ENCODE data around the gene NDUFS8. TPM values are rescaled to one million over a fixed set of nuclear protein-coding genes. Genes with fewer than 3 reads are reported as not detected.
A peak's percentile ranks its signal among the peaks of the same experiment; 100 is the strongest.

The NDUFS8 gene
- total and polyA plus RNA-seq, 2 experiments from 2014 or later = 330 to 540 TPM

DNA sequence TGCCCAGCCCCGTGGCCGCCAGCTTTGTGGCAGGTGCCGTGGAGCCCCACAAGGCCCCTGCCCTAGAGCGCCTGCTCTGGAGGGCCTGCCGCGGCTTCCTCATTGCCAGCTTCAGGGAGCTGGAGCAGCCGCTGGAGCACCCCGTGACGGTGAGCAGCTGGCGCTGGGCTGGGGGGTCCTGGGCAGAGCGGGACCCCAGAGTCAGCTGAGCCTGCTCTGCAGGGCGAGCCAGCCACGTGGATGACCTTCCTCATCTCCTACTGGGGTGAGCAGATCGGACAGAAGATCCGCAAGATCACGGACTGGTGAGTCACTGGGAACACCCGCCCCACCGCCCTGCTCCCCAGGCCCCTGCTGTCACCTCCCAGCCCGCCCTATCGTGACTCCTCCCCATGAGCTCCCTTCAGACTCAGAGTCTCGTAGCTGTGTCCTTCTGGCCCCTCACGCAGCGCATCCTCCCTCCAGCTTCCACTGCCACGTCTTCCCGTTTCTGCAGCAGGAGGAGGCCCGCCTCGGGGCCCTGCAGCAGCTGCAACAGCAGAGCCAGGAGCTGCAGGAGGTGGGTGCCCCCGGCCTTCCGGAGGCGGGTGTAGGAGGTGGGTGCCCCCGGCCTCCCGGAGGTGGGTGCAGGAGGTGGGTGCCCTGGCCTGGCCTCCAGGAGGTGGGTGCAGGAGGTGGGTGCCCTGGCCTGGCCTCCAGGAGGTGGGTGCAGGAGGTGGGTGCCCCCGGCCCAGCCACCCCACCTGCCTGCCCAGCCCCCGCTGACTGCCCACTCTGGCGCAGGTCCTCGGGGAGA is 13.1 kb downstream of the NDUFS8 start:
- Histone ChIP-seq H3K9me3 (ENCODE audit: low read depth) (no peaks in the 10 kb centered on the region), H3K4me1 (ENCODE audit: low read depth) (peaks cover 18% of the 10 kb centered on the region), H3K36me3 (no peaks in the 10 kb centered on the region), H3K27me3 (no peaks in the 10 kb centered on the region), H3K4me3 (no peak overlapping the region), H3K27ac (no peak overlapping the region)
- no peak for TF ChIP-seq CTCF (IDR thresholded peaks at IDR 0.05; ENCODE audit: low read depth, low read length)
- peak in 1 of 2 donors; percentile 53 for DNase-seq (ENCODE audit: low read depth in 1 of 2, low spot score in 1 of 2)

DNA sequence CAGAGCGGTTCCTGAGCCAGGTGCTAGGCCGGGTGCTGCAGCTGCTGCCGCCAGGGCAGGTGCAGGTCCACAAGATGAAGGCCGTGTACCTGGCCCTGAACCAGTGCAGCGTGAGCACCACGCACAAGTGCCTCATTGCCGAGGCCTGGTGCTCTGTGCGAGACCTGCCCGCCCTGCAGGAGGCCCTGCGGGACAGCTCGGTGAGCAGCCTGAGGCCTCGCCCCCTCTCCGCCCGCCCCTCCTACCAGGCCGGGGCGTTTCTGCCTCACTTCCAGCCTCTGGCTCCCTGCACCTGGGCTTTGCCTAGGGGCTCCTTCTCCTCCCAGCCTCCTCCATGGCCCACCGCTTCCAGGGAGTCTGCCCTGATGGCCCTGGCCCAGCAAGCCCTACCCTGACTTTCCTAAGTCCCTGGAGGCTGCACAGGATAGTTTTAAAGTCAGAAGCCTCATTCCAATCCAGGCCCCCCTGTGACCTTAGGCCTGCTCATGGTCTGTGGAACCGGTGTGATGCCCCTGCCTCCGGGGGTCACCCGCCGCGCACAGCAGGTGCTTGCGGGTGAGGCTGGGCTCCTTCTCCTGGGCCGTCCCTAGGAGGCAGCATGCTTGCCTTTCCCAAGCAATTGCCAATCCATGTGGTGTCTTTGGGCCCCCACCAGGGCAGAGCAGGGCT is 13.8 kb downstream of the NDUFS8 start:
- DNase-seq (ENCODE audit: low read depth in 1 of 2, low spot score in 1 of 2) = no peak
- no peak overlapping the region for H3K4me3 ChIP-seq

DNA sequence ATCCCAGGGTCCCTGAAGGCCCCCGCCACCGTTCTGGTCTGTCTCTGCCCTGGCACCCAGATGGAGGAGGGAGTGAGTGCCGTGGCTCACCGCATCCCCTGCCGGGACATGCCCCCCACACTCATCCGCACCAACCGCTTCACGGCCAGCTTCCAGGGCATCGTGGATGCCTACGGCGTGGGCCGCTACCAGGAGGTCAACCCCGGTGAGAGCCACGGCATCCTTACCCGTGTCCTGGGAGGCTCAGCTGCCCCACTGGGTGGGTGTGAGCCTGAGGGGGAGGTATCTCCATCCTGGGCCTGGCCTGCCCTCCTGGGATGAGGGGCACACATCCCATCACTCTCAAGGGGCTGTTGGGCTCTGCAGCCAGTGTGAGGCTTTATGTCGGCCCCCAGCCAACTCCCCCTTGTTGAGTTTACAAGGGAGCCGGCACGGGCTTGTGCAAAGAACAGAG is 14.4 kb downstream of the NDUFS8 start:
- Histone ChIP-seq H3K27ac (no peak overlapping the region), H3K4me1 (ENCODE audit: low read depth) (peaks cover 8% of the 10 kb centered on the region), H3K36me3 (no peaks in the 10 kb centered on the region), H3K4me3 (no peak overlapping the region), H3K27me3 (no peaks in the 10 kb centered on the region), H3K9me3 (ENCODE audit: low read depth) (no peaks in the 10 kb centered on the region)
- no peak for DNase-seq (ENCODE audit: low read depth in 1 of 2, low spot score in 1 of 2)
- TF ChIP-seq CTCF (IDR thresholded peaks at IDR 0.05; ENCODE audit: low read depth, low read length) = no peak

More for the DNA sequence above, 13.8 kb downstream of the NDUFS8 start:
- TF ChIP-seq CTCF (IDR thresholded peaks at IDR 0.05; ENCODE audit: low read depth, low read length) = no peak
- H3K27me3 ChIP-seq = no peaks in the 10 kb centered on the region
- H3K27ac ChIP-seq = no peak overlapping the region
- no peaks in the 10 kb centered on the region for H3K9me3 ChIP-seq (ENCODE audit: low read depth)
- no peaks in the 10 kb centered on the region for H3K36me3 ChIP-seq
- H3K4me1 ChIP-seq (ENCODE audit: low read depth) = peaks cover 13% of the 10 kb centered on the region

DNA sequence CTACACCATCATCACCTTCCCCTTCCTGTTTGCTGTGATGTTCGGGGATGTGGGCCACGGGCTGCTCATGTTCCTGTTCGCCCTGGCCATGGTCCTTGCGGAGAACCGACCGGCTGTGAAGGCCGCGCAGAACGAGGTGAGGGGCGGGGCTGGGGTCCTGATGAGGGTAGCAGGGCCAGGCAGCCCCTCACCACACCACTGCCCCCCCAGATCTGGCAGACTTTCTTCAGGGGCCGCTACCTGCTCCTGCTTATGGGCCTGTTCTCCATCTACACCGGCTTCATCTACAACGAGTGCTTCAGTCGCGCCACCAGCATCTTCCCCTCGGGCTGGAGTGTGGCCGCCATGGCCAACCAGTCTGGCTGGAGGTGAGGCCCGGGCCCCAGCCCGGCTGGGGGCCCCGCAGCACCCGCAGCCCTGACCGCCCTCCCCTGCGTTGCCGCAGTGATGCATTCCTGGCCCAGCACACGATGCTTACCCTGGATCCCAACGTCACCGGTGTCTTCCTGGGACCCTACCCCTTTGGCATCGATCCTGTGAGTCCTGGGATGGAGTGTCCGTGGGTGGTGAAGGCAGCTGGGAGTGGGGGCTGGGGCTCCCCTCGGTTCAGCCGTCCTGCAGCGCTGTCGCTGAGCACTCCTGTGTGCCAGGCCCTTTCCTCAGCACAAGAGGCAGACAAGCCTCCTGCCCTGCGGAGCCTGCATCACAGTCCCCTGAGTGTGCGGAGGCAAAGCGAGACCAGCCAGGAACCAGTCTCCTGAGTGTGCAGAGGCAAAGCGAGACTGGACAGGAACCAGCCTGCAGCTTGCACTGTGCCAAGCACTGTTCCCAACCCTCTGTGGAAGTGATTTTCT is 17.2 kb downstream of the NDUFS8 start:
- H3K27me3 ChIP-seq = no peaks in the 10 kb centered on the region
- no peak overlapping the region for H3K4me3 ChIP-seq
- no peaks in the 10 kb centered on the region for H3K9me3 ChIP-seq (ENCODE audit: low read depth)
- no peaks in the 10 kb centered on the region for H3K4me1 ChIP-seq (ENCODE audit: low read depth)
- H3K27ac ChIP-seq = no peak overlapping the region
- H3K36me3 ChIP-seq = no peaks in the 10 kb centered on the region
- DNase-seq (ENCODE audit: low read depth in 1 of 2, low spot score in 1 of 2) = no peak
- no peak for TF ChIP-seq CTCF (IDR thresholded peaks at IDR 0.05; ENCODE audit: low read depth, low read length)

GRCh38 chr11:68048681-68049508 is 18.4 kb downstream of the NDUFS8 start:
- Histone ChIP-seq H3K9me3 (ENCODE audit: low read depth) (no peaks in the 10 kb centered on the region), H3K27me3 (no peaks in the 10 kb centered on the region), H3K4me1 (ENCODE audit: low read depth) (no peaks in the 10 kb centered on the region), H3K36me3 (peaks cover 7% of the 10 kb centered on the region), H3K27ac (no peak overlapping the region), H3K4me3 (no peak overlapping the region)
- no peak for TF ChIP-seq CTCF (IDR thresholded peaks at IDR 0.05; ENCODE audit: low read depth, low read length)
- no peak for DNase-seq (ENCODE audit: low read depth in 1 of 2, low spot score in 1 of 2)

All from cardiac muscle cell (in vitro differentiated cells and primary cell).